Adrenal gland (tissue), 5 donors: ENCODE measurements around the gene WDHD1.
"Not testable (repeated sequence)": the region's sequence is repeated elsewhere in the genome, so short reads cannot be mapped to it uniquely, and the experiment has no call there.

Source experiments
- POLR2A ChIP-seq, 2 donors: fragments of 450-650 bp; IDR thresholded peaks; one replicate each; pipeline ENCODE4 v1.6.1; 2017; ENCODE audit warnings: antibody characterized with exemption in 2 of 2, mild to moderate bottlenecking in 2 of 2, moderate library complexity in 1 of 2
- TF ChIP-seq, protein P1 (sequence below), 6 experiments: fragments of 450-650 bp in 4 of 6; fragments of 200-600 bp in 2 of 6; sonication (generic) in 1 of 6; IDR thresholded peaks; 1 replicate in 5 of 6; 2 replicates in 1 of 6; pipeline versions ENCODE4 v1.5.1 to v1.8.0; 2016 to 2021; ENCODE audit warnings: antibody characterized with exemption in 6 of 6, mild to moderate bottlenecking in 2 of 6, moderate library complexity in 1 of 6
- donor health status: DM: no; HTN: no; CAD: no.

DNA sequence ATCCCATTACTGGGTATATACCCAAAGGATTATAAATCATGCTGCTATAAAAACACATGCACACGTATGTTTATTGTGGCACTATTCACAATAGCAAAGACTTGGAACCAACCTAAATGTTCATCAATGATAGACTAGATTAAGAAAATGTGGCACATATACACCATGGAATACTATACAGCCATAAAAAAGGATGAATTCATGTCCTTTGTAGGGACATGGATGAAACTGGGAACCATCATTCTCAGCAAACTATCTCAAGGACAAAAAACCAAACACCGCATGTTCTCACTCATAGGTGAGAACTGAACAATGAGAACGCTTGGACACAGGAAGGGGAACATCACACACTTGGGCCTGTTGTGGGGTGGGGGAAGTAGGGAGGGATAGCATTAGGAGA, 73.3 kb downstream of the WDHD1 start:
- TF ChIP-seq, protein P1, sequence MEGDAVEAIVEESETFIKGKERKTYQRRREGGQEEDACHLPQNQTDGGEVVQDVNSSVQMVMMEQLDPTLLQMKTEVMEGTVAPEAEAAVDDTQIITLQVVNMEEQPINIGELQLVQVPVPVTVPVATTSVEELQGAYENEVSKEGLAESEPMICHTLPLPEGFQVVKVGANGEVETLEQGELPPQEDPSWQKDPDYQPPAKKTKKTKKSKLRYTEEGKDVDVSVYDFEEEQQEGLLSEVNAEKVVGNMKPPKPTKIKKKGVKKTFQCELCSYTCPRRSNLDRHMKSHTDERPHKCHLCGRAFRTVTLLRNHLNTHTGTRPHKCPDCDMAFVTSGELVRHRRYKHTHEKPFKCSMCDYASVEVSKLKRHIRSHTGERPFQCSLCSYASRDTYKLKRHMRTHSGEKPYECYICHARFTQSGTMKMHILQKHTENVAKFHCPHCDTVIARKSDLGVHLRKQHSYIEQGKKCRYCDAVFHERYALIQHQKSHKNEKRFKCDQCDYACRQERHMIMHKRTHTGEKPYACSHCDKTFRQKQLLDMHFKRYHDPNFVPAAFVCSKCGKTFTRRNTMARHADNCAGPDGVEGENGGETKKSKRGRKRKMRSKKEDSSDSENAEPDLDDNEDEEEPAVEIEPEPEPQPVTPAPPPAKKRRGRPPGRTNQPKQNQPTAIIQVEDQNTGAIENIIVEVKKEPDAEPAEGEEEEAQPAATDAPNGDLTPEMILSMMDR (IDR thresholded peaks at IDR 0.05) = not testable (repeated sequence)
- TF ChIP-seq POLR2A (IDR thresholded peaks at IDR 0.05) = not testable (repeated sequence)
